HUES6 (cell line): ENCODE results near the gene C1QTNF4.
"Not testable (repeated sequence)": the region's sequence is repeated elsewhere in the genome, so short reads cannot be mapped to it uniquely, and the experiment has no call there.

Experiments
- H3K27ac ChIP-seq: 2 replicates; pipeline ENCODE4 v1.7.0; 2013; ENCODE audit warnings: low read depth, mild to moderate bottlenecking, low read length, inconsistent platforms
- H3K27me3 ChIP-seq: 2 replicates; pipeline ENCODE4 v1.6.1; 2013; ENCODE audit warnings: low read length; ENCODE audit not compliant: control insufficient read depth, insufficient read depth
- H3K36me3 ChIP-seq: 2 replicates; pipeline ENCODE4 v1.6.1; 2013; ENCODE audit warnings: low read length; ENCODE audit not compliant: control insufficient read depth, insufficient read depth
- H3K4me1 ChIP-seq: 2 replicates; pipeline ENCODE4 v1.6.1; 2013; ENCODE audit warnings: low read length; ENCODE audit not compliant: control insufficient read depth, insufficient read depth
- H3K4me3 ChIP-seq: 2 replicates; pipeline ENCODE4 v1.5.1; 2013; ENCODE audit warnings: low read depth, low read length
- H3K9ac ChIP-seq: one replicate; pipeline ENCODE4 v1.6.1; 2013; ENCODE audit warnings: mild to moderate bottlenecking, low read length
- H3K9me3 ChIP-seq: 2 replicates; pipeline ENCODE4 v1.6.1; 2013; ENCODE audit warnings: low read depth, low read length; ENCODE audit not compliant: control insufficient read depth, insufficient read depth

C1QTNF4 gene

DNA sequence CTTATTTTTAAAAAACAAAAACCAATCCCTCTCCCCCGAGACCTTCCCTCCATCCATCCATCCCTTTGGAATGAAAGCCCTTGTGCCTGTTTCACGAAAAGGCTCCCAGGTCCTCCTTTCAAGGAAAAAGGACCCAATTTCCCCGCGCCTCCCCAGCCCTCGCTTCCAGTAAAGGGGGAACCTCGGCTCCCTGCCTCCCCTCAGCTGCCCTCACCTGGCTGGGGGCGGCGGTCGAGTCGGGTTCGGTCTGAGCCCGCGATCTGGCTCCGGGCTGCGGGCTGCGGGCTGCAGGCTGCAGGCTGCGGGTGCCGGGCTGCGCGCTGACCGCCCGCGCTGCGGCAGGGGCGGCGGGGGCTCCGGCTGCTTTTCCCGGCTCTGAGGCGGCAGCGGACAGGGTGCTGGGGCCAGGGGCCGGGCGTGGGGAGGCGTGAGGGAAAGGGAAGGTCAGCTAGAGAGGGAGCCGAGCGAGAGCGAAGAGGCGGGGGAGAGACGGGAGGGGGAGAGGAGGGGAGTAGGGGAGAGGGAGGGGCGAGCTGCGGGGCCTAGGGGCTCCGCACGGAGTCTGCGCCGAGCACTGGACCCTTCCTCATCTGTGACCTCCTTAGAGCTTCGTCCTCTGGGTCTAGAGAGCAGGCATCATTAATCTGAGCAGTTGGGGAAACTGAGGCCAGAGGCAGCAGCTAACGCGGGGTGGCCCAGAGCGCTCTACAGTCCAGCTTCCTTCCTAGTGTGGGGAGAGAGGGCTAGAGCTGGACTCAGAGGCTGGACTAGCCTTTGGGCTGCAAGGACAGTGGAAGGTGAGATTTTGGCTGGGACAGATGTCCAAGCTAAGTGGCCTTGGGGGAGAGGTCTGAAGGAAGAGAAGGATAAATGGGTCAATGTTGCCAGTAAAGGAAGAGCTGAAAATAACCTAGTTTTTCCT lies at the start of gene C1QTNF4:
C1QTNF4 (minus strand) TSS at position 478 of the 922 bp plus-strand sequence. CDS start 3,601 bp downstream, outside the sequence.
- H3K4me3 ChIP-seq = peak within 1 kb of the TSS; percentile 72
- peak within 1 kb of the TSS; percentile 42 for H3K9ac ChIP-seq
- peaks cover 24% of the 10 kb centered on the region for H3K4me1 ChIP-seq
- no peaks in the 10 kb centered on the region for H3K9me3 ChIP-seq
- no peaks in the 10 kb centered on the region for H3K36me3 ChIP-seq
- H3K27ac ChIP-seq = no peak within 1 kb of the TSS
- peaks cover 45% of the 10 kb centered on the region for H3K27me3 ChIP-seq

DNA sequence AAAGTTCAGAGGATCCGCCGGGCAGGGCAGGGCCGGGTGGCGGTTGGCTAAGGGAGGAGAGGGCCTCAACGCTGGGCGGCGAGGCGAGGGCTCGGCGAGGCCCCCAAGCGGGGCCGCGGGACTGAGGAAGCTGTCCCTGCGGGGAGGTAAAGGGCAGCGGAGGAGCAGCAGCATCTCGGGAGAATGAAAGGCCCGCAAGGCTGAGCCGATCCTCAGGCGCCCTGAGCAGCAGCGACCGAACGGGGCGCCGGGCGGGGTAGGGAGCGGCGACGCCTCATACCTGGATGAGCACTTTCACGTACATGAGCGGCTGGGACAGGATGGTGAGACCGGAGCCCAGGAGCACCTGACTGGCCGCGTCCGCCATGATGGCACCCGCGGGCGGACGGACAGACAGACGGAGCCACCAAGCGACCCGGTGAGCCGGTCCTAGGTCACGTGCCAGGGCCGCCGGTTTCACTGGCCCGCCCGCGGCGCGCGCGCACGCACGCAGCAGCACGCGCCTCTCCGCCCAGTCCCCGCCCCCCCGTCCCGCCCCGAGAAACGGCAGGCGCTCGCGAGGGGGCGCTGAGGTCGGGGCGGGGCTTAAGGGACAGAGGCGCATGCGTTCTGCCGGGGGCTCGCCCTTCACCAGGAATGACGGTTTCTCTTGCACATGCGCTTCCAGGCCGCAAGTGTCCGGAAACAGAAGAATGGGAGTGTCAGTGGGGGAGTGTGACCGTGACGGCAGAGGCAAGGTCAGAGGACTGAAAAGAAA lies 48.1 kb upstream of the C1QTNF4 start, which contains the start of gene MTCH2:
MTCH2 (minus strand) TSS at position 461 of the 757 bp plus-strand sequence; CDS start at position 367, 94 bp downstream.
- peak within 1 kb of the TSS; percentile 76 for H3K27ac ChIP-seq
- H3K9ac ChIP-seq = peak within 1 kb of the TSS; percentile 94
- H3K4me1 ChIP-seq = peaks cover 8% of the 10 kb centered on the region; the same call in 1 of the 2 replicates
- peak within 1 kb of the TSS; percentile 93 for H3K4me3 ChIP-seq
- no peaks in the 10 kb centered on the region for H3K9me3 ChIP-seq
- H3K27me3 ChIP-seq = no peaks in the 10 kb centered on the region
- H3K36me3 ChIP-seq = peaks cover 22% of the 10 kb centered on the region

DNA sequence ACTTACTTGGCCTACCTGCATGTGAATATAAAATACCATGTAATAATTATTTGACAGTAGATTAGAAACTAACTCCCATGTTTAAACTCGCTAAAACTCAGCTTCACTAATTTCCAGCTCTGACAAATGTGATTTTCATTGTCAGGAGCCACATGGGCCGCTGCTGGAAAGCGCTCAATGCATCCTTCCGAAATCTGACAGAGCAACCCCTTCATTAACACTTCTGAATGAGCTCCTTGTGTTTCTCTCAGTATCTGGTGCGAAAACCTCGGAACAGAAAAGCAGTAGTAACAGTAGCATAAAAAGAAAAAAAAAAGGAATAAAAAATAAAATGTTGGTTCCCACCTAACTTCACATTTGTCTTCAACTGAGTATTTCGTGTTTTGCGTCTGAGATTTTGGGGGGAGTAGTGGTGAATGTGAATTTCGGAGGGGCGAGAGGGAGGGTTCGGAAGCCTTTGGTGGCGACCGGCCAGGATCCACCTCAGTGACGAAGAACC lies 47.4 kb upstream of the C1QTNF4 start:
- Histone ChIP-seq H3K27me3 (no peaks in the 10 kb centered on the region), H3K4me1 (peaks cover 8% of the 10 kb centered on the region; the same call in 1 of the 2 replicates), H3K27ac (peak overlapping the region; percentile 76), H3K4me3 (peak overlapping the region; percentile 93), H3K36me3 (peaks cover 27% of the 10 kb centered on the region), H3K9ac (peak overlapping the region; percentile 94), H3K9me3 (no peaks in the 10 kb centered on the region)

DNA sequence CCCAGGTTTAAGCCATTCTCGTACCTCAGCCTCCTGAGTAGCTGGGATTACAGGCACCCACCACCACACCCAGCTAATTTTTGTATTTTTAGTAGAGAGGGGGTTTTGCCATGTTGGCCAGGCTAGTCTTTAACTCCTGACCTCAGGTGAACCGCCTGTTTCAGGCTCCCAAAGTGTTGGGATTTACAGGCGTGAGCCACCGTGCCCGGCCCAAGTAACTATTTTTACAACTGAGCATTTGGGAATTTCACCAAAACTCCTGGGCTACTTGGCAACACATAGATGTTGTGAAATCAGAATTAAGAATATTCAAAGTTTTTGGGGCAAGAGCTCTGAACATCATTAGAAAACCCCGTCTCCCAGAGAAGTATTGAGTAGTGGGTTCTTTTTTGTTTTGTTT lies 46.3 kb upstream of the C1QTNF4 start:
- not testable (repeated sequence) for H3K9me3 ChIP-seq, H3K27me3 ChIP-seq, H3K27ac ChIP-seq, H3K9ac ChIP-seq, H3K4me3 ChIP-seq, H3K4me1 ChIP-seq
- H3K36me3 ChIP-seq = peaks cover 33% of the 10 kb centered on the region

DNA sequence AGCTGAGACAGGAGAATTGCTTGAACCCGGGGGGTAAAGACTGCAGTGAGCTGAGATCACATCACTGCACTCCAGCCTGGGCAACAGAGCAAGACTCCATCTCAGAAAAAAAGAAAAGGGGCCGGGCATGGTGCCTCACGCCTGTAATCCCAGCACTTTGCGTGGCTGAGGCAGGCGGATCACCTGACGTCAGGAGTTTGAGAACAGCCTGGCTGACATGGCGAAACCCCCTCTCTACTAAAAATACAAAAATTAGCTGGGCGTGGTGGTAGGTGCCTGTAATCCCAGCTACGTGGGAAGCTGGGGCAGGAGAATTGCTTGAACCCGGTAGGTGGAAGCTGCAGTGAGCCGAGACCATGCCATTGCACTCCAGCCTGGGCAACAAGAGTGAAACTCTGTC lies 42.1 kb upstream of the C1QTNF4 start:
- H3K27me3 ChIP-seq, H3K9me3 ChIP-seq, H3K4me3 ChIP-seq, H3K4me1 ChIP-seq, H3K27ac ChIP-seq, H3K9ac ChIP-seq: not testable (repeated sequence)
- H3K36me3 ChIP-seq = peaks cover 62% of the 10 kb centered on the region

DNA sequence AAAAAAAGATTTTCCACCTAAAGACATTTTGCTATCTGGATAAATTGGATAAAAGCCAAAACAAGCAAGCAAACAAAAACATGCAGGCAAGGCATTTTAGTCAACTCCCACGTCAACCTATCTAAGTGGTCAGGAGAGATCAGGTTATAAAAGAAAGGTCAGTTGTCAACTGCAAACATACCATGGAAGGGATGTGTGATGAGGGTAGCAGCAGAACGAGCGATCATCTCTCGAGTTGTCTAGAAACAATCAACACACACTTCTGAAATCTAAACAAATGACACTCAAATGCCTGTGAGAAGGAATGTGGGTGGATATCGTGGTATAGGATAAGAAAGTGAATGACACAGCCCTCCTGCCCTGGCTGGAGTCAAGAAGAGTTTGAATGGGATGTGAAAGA lies 37.3 kb upstream of the C1QTNF4 start:
- H3K4me1 ChIP-seq = no peaks in the 10 kb centered on the region
- no peaks in the 10 kb centered on the region for H3K27me3 ChIP-seq
- H3K9ac ChIP-seq = no peak overlapping the region
- H3K9me3 ChIP-seq = no peaks in the 10 kb centered on the region
- no peak overlapping the region for H3K27ac ChIP-seq
- H3K36me3 ChIP-seq = peaks cover 79% of the 10 kb centered on the region
- no peak overlapping the region for H3K4me3 ChIP-seq

DNA sequence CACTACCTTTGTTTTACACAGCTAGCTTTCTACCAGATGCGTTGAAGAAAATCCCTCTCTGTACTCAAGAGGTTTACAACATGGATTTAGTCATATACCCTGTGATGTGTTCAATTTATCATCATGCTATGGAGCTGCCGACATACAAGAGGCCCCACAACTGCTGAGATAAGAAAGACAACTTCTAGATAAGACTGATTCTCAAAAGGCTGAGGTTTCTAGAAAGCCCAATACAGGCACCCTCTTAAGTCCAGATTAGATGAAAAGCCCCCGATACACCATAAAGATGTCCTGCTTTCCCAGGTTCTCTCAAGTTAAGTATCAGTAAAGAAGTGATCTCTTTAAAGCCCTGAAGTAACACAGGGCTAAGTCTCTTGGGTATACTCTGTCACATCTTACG lies 33.8 kb upstream of the C1QTNF4 start:
- Histone ChIP-seq H3K4me1 (no peaks in the 10 kb centered on the region), H3K27ac (no peak overlapping the region), H3K4me3 (no peak overlapping the region), H3K27me3 (no peaks in the 10 kb centered on the region), H3K9ac (no peak overlapping the region), H3K9me3 (no peaks in the 10 kb centered on the region), H3K36me3 (peaks cover 84% of the 10 kb centered on the region)

DNA sequence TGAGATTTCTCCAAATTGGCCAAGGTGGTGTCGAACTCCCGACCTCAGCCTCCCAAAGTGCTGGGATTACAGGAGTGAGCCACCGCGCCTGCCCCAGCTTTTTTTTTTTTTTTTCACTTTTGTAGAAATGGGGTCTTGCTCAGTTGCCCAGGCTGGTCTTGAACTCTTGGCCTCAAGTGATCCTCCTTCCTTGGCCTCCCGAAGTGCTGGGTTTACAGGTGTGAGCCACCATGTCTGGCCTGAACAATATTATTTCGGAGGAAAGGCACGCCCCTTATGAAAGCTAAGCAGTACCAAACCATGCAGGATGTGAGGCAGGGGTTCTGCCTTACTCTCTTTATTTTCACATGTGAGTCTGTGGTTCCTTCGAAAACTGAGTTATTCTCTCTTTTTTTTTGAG lies 32.0 kb upstream of the C1QTNF4 start:
- Histone ChIP-seq H3K27me3 (no peaks in the 10 kb centered on the region), H3K4me1 (no peaks in the 10 kb centered on the region), H3K4me3 (no peak overlapping the region), H3K9ac (no peak overlapping the region), H3K27ac (no peak overlapping the region), H3K36me3 (peaks cover 89% of the 10 kb centered on the region), H3K9me3 (no peaks in the 10 kb centered on the region)

DNA sequence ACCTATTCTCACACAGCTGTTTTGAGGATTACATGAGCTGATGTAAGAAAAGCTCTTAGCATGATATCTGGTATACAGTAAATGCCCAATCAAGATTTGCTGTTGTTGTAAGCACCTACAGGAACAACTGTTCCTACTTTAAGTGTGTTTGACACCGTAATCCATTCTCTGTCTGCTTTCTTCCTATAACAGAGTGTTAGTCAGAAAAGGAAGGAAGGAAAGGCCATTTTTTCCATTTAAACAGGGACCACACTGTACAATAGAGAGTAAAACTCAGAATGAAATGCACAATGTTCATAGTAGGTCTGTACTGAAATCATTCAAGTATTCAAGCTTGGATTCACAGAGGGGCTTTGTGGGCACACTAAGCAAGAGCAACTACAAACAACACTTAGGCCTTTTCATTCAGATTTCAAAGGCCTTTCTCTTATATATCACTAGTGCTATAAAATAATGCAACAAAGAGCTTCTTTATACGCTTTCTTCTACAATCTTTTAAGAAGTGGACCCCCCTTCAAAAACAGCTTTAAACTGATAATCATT lies 26.7 kb upstream of the C1QTNF4 start:
- no peak overlapping the region for H3K27ac ChIP-seq

DNA sequence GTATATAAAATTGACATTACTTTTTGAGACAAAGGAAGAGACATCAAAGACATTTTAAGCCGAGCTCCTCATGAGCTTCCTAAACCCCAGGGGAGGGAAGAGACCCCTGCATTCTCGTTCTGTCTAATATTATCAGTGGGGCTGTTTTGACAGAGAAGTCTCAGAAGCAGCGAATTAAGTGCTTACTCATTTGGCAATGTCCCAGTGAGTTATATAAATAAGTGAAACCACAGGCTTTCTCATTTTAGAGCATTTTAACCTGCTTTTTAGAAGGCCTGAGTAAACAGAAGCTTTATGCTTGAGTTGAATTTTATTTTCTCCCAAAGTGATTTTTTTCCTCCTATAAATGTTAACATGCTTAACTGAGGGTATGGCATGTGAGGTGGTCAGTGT lies 23.2 kb upstream of the C1QTNF4 start:
- Histone ChIP-seq H3K9ac (no peak overlapping the region), H3K9me3 (no peaks in the 10 kb centered on the region)

More for the DNA sequence above, 26.7 kb upstream of the C1QTNF4 start:
- Histone ChIP-seq H3K9me3 (no peaks in the 10 kb centered on the region), H3K36me3 (peaks cover 83% of the 10 kb centered on the region), H3K4me1 (no peaks in the 10 kb centered on the region), H3K9ac (no peak overlapping the region), H3K27me3 (no peaks in the 10 kb centered on the region), H3K4me3 (no peak overlapping the region)

More for the DNA sequence above, 23.2 kb upstream of the C1QTNF4 start:
- no peaks in the 10 kb centered on the region for H3K27me3 ChIP-seq
- no peak overlapping the region for H3K27ac ChIP-seq
- H3K4me3 ChIP-seq = no peak overlapping the region
- H3K4me1 ChIP-seq = no peaks in the 10 kb centered on the region
- H3K36me3 ChIP-seq = peaks cover 54% of the 10 kb centered on the region
